Epidermal melanocyte (primary cell): Measurements from ENCODE around the gene QPCT.
"Not testable (repeated sequence)": the region's sequence is repeated elsewhere in the genome, so short reads cannot be mapped to it uniquely, and the experiment has no call there.

ENCODE experiments used
- DNase-seq: peaks from one replicate; pipeline ENCODE4 v3.0.0; 2011; ENCODE audit warnings: low spot score; ENCODE audit not compliant: insufficient read length

QPCT gene

DNA sequence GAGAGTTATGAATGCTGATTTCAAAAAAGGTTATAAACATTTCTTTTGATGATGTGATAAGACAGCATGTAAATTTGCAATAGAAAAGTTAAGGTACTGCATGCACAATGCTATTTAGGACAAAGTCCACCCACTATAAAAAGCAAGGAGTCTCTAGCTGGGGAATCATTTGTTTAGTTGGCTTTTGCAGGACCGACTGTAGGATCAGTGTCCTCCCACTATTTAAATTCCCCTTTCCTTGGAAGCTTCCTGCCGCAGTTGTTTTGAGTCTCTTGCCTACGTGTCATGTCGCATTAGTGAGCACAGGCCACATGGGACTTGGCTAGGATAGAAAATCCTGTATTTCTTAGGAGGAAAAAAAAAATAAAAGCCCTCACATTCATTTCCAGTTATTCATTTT is 13.1 kb downstream of the QPCT start:
- DNase-seq, result no peak

DNA sequence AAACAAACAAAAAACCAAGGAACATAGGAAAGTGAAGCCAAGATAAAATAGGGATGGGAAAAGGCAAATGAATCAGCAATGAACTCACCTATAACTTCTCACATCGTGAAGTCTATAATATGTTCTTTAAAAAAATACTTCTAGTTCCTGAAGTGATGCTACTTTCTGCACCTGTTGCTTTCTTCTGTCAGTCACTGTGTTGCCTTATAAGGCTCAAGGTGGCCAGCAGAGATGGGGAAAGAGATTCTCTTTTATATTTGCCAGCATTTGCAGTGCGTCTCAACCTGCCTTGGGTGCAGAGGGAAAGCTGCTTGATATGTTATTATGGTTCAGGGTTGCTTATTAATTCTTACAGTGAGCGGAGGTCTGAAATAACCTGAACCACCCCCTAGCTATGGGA is 14.0 kb downstream of the QPCT start:
- no peak for DNase-seq

DNA sequence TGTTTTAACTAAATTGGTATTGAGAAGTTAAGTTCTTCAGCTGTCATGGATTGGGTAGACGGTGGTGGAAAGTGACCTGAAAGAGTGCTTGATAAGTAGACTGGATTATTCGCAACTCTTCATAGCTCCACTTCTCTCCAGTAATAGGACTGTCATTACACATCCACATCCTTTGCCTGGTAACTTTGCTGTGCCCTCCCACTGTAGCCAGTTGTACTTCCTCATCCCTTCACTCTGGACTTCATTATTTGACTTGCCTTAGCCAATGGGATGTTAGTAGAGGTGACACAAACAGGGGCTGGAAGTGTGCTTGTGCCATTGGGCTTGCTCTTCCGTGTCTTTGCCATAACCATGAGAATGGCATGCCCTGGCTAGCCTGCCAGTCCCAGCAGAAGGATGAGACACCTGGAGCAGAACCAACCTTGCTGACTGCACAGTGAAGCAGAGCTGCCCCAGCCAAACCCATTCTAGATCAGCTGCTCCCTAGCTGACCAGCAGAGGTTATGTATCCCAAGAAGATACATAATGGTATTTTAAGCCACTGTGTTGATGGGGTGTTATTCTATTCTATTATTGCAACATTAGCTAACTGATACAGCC is 16.9 kb downstream of the QPCT start:
- no peak for DNase-seq

DNA sequence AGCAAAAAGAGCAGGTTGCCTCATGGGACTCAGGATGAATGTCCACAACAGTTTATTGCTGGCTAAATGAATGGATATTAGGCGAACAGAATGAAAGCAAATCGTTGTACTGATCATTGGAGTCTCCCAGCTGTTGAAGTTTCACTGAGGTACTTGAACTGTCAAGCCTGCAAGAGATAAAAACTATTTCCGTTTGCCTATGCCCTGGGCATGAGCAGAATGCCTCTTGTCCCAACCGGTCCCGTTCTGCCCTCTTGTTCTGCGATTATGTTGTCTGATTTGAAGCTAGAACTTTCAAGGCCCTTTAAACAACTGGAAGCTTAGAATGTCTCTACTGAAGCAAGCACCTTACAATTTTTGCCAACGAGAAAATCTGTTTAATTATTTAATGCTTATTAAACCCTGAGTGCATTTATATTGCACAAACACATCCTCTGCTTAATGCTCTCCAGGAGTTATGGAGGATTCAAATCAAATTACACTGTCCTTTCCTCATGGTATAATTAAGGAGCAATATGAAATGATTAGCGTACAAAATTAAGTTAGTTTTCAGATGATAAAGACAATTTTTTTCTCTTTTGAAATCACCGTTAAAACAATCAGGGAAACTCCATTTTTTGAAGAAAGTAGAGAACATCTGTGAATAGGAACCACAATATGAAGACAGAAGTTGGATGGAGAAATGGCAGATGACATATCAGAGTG is 17.7 kb downstream of the QPCT start:
- no peak for DNase-seq

DNA sequence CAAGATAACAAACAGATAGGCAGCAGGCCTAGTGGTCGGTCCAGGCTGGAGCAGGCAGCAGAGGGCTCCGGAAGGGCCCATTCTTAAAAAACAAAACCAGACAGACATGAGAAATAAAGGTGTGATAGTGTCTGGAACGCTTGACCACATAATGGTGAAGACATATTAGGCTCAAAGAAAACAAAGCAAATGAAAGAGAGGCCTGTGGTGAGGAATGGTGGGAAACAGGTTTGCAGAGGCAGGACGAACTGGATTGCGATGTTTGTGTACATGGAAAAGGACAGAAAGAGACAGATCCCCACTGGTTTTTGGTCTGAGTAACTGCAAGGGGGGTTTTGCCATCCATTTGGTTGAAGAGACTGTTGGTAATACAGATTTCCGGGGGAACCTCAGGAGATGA is 19.9 kb downstream of the QPCT start:
- no peak for DNase-seq

DNA sequence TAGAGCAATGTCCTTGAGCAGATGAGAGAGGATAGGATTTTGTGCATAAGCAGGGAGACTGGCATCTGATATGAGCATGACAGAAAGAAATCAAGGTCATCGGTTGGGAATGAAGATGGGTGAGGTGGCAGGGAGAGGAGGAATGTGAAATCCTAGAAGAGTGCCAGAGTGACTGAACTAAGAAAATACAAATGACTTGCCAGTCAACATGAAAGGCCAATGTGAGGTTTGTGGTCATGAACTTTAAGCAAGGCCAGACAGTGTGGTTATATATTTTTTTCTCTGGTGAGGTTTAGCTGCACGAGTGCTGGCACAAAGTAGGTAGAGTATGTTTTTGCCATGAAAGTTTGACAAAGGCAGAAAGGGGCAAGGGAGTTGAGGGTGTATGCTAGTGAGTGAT is 21.2 kb downstream of the QPCT start:
- DNase-seq, result no peak

DNA sequence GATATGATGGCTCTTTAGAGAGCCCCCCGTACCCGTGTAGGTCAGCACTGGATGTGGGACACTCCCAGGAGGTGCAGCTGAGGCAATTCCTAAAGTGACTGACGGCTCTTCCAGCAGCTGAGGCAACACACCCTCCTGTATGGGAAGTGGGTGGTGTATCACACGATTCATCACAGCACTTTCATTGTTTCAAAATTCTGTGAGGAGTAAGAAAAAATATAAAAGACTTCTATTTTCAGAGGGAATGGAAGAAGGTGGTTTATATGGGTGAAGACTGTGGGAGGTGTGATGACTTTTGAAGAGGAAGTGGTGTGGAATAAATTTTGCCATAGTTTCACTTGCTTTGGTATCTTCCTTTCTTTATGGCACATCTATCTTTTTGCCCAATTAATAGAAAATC is 22.3 kb downstream of the QPCT start:
- no peak for DNase-seq

DNA sequence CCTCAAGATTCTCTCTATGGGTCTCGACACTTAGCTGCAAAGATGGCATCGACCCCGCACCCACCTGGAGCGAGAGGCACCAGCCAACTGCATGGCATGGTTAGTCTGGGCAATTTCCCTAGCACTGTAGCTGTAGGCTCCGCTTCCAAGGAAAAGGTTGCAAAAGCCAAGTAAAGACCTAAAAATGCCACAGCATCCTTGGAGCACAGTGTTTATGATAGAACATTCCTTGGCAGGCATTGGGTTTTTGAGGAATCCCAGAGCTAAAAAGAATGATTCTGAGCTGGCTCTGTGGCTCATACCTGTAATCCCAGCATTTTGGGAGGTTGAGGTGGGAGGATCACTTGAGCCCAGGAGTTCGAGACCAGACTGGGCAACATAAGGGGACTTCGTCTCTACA is 22.9 kb downstream of the QPCT start:
- DNase-seq, result no peak

DNA sequence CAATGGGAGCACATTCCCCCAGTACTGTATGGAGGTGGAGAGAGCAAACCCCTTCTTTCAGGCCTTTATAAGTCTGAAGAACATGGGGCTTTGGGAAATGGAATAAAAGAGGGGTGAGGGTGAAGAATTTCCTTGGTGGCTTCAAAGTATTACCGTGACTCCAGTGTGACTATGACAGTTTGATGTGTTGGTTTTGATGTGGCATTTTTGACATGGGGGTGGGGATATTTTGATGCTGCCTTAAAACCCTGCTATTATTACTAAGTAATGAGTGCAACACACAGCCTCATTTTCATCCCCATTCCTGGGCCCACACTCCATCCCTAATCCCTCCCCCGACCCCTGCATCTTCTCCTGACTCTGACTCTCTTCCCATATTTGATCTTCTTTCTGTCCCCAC is 23.6 kb downstream of the QPCT start:
- DNase-seq, result no peak

DNA sequence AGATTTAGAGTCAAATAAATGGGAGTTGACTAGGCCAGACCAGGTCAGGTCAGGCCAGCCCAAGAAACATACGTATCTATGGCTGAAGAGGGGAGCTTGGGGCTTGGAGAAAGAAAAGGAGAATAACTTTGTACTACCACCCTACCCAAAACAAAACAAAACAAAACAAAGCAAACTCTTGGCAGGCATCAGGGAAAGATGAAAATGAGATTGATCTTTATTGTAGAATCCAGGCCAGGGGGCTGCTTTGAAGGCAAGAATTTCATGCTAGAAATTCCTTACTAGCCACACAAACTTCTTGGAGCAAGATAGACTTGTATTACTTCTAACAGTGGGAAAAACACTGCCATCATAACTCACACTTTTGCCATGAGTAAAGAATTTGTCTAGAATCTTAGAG is 26.2 kb downstream of the QPCT start:
- no peak for DNase-seq

DNA sequence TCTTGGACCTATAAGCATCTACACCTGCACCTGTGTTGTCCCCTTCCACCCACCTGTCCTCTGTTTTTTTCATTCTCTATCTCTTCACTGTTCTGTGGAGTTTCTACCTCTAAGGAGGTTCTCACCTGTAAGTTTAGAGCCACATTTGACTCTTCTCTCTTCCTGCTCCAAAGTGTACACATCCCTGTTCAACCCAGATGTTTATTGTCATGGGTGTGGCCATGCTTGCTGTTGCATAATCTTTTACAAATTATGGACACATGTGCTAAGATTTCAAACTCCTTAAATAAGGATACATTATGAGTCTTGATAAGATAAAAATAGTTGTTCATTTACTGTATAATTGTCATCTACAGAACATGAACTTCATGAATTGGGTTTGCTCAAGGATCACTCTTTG is 27.6 kb downstream of the QPCT start:
- DNase-seq, result no peak

DNA sequence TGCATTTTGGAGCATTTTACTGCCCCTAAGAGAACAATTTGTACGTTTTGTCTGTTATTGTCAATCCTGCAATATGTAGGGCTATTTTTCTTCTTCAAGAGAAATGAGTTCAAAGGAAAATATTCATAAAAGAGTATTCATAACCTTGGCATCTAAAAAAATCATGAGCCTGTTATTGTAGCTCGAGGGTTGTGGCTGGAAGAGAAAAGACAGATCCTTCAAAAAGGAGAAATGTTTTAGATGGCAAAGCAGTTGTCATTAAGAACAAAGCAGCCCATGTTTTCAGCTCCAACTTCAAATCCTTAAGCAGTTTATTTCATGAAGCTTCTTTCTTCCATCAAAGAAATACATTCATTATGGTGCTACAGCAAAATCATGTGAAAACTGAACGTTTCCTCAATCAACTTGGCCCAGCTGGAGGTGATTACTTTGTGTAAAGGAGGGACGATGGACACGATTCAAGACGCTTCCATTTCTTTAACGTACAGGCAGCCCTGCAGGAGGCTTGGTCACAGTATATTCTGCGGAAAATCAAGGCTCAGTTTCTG is 31.4 kb downstream of the QPCT start:
- peak; percentile 52 for DNase-seq

DNA sequence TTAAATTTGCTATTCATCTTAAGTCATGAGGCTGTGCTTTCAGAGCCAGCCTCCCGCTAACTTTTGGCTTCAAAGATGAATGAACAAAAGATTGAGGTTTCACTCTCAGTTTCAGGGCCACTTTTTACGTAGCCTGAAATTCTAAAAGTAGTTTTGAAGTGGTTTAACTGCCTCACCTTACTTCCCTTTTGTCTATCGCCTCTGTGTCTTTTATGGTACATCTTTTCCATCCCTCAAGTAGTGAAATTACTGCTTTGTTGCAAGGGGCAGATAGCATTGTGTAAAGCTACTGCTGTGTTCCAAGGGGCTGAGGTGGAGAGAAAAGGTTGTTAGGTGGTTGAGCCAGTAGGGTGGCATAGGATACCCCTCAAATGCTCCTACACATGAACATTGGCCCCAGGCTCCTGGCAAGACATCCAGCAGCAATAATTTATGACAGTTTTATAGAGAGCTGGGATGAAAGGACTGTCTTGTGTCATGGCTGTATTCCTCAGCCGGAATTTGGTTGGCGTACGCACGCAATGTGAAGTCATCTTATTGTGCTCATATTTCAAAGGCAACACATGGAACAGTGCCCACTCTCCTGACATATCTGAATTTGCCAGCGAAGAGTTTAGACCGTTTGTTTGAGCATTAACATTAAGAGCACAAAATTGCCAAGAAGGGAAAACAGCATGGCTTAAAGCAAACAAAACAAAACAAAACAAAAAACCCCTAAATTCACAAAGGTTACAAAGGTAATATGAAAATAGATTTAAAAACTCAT is 32.2 kb downstream of the QPCT start:
- peak; percentile 75 for DNase-seq

DNA sequence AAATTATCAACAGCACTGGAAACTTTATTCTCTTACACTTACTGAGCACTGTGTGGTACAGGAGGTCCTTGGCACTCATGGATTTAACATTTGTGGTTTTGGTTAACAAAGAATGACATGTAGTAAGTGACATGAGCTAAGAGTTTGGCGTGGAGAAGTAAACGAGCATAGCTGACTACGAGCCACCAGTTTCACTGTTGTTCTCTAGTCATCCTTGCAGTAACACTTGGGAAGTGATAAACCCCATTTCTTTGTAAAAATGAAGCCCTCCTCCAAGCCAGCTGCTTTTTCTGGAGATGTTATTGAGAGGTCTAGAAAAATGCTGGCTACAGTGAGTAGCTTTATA is 32.7 kb downstream of the QPCT start:
- no peak for DNase-seq

DNA sequence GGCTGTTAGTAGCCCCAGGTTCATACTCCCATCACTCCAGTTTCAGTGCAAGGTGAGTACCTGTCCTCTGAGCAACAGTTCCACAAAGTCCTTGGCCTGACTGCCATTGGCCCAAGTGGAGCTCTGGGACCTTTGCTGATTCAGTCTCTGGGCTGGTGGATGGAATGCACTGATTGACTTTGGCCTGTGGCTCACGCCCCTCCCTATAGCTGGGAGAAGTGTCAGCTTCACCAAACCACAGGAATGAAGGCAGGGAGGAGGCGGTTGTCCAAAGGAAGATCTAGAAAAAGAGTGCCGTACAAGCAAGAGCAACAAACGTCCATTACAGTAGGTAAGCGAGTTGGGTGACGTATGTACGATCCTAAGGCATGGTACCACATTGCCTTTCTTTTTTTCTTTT is 34.0 kb downstream of the QPCT start:
- DNase-seq, result peak; percentile 26

DNA sequence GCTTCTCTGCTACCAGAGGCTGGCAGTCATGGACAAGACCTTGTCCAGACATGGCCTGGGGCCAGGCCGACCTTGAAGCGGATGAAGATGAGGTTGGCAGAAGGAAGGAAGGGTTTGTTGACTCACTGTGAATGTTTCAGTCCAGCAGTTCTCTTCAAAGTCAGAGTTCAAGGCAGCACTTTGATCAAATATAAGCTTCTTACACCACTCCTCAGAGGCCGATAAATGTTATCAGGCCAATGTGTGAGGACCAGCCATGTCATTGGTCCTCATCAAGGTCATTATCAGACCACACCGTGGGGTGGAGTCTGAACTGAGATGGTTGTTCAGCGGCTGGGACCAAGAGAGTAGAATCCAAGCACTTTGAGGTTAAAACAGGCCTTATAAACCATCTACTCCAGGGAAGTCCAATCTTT is 35.5 kb downstream of the QPCT start:
- no peak for DNase-seq

DNA sequence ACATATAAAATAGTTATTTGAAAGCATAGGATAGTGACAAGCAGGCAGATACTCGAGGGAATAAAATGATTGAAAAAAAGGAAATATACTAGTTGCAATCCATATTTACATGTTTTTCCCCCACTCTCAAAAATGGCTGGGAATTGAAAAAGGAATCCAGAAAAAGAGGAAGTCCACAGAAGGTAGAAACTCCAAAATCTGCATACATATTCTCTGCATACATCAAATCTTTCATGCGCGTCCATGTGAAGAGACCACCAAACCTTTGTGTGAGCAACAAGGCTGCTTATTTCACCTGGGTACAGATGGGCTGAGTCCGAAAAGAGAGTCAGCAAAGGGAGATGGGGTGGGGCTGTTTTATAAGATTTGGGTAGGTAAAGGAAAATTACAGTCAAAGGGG is 36.4 kb downstream of the QPCT start:
- not testable (repeated sequence) for DNase-seq

DNA sequence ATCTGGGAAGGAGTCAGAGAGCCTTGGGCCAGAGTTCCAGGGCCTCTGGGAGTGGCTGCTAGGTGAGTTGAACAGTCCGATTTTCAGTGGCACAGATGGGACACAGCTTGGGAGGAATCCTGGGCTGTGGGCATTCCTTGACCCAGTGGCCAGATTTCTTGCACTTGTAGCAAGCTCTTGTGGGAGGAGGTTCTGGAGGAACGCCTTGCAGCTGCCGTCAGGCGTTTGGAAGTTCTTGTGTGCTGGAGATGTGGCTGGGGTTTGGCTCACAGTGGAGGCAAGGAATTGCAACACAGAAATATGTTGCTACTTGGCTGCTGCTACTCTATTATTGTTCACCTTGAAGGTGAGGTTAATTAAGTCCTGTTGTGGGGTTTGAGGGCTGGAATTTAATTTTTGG is 39.8 kb downstream of the QPCT start:
- DNase-seq, result not testable (repeated sequence)

DNA sequence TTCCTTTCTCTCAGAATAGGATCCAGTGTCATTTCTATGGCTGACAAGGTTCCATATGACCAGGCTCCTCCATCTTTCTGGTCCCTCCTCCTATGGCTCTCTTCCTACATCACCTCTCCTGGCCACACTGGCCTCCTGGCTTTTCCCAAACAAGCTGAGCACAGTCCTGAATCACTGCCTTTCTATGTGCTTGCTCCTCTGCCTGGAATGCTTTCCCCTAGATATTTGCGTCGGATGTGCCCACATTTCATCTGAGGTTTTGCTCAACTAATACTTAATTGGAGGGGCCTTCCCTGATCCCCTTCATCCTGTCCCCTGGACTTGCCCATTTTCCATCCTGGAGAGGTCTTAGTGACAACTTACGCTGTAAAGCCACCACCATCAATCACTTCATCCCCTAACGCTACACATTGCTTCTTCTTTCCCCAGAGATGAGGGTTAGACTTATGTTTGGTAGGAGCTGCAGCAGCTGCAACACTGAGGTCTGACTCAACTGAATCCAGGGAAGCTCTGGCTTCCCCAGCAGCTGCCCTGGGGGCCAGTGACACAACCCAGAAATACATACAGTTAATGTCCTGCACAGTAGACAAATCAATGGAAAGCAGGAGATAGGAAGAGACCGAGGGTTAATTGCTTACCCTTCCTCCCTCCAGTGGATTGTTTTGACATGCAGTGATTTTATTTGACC is 42.9 kb downstream of the QPCT start:
- DNase-seq, result no peak

DNA sequence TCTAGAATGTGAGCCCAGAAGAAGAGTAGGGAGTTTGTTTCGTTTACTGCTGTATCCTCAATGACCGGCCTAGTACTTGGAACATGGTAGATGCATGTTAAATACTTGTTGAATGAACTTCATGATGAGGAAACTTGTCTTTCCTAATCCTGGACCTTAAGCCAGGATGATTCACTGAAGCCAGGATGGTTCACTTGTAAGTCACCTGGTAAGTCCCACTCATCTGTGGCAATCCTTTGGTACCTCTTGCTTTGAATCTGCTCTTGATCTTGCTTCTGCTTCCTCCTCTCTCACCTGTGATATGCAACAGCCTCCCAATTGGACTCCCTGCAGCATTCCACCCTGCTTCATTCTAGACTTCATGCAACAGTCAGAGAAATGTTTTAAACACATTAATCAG is 43.6 kb downstream of the QPCT start:
- no peak for DNase-seq

DNA sequence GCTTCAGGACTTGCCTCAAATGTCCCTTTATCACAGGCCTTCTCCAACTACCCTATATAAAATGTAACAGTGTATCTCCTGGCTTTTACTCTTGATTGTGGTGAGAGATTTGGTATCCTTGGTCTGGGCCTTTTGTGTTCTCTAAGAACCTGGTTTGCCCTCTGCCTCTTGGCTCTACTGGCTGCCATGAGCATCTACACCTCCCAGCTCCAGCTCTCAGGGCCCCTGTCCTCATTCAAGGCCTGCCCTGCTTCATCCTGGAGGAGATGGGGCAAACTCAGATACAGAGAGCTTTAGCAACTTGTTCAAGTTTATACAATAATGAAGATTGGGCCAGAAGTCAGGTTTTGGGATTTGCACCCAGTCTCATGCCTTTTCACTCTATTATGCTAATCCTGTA is 45.0 kb downstream of the QPCT start:
- DNase-seq, result no peak
